WTC11 (cell line): ENCODE measurements around the gene PIK3C2G. TPM values are rescaled to one million over a fixed set of nuclear protein-coding genes. Genes with fewer than 3 reads are reported as not detected.

Experiments
- ATAC-seq: fragments of 200-7000 bp; cut with Tn5 transposase; 2 replicates; pipeline ENCODE4 v1.10.0; 2021; ENCODE audit warnings: mild to moderate bottlenecking, moderate library complexity
- CTCF ChIA-PET: fragments of 300-600 bp; sonication (Branson Sonifier 250); formaldehyde crosslinking; loops from one replicate; lab custom pipeline; 2021; ENCODE audit warnings: antibody characterized with exemption; lab: Charles Lee
- POLR2A ChIA-PET: fragments of 350-600 bp; sonication (Branson Sonifier 250); formaldehyde crosslinking; loops from one replicate; lab custom pipeline; 2021; ENCODE audit warnings: antibody characterized with exemption; lab: Charles Lee
- DNase-seq: peaks from one replicate; pipeline ENCODE4 v3.0.0; 2021; ENCODE audit warnings: low spot score
- H3K27ac Mint-ChIP-seq: 2 replicates; pipeline ENCODE4 v1.8.0; 2021; ENCODE audit warnings: mixed read lengths
- H3K27me3 Mint-ChIP-seq: 2 replicates; pipeline ENCODE4 v1.8.0; 2021; ENCODE audit warnings: low read depth, mild to moderate bottlenecking, moderate library complexity, mixed read lengths
- H3K36me3 Mint-ChIP-seq: 2 replicates; pipeline ENCODE4 v1.8.0; 2021; ENCODE audit warnings: mixed read lengths
- H3K4me1 Mint-ChIP-seq: 2 replicates; pipeline ENCODE4 v1.8.0; 2022; ENCODE audit warnings: mixed read lengths
- H3K4me3 Mint-ChIP-seq: 2 replicates; pipeline ENCODE4 v1.8.0; 2021; ENCODE audit warnings: mild to moderate bottlenecking, moderate library complexity, mixed read lengths
- H3K9me3 Mint-ChIP-seq: 2 replicates; pipeline ENCODE4 v1.8.0; 2021; ENCODE audit warnings: mixed read lengths
- CBFB ChIP-seq: sonication (generic); formaldehyde crosslinking; IDR thresholded peaks from 2 replicates; pipeline ENCODE4 v1.8.1; 2022; ENCODE audit warnings: mild to moderate bottlenecking, low read depth, missing genetic modification reagents
- CREB1 ChIP-seq: sonication (generic); formaldehyde crosslinking; IDR thresholded peaks from 2 replicates; pipeline ENCODE4 v1.8.0; 2023; ENCODE audit warnings: mild to moderate bottlenecking, missing genetic modification reagents
- IRF2 ChIP-seq: sonication (generic); formaldehyde crosslinking; IDR thresholded peaks from 2 replicates; pipeline ENCODE4 v1.8.0; 2022; ENCODE audit warnings: low read depth, missing genetic modification reagents, borderline replicate concordance
- NFATC4 ChIP-seq: fragments of 250-450 bp; sonication (Bioruptor Pico); IDR thresholded peaks from 2 replicates; pipeline ENCODE4 v1.9.0; 2021; ENCODE audit warnings: mild to moderate bottlenecking
- PRRX2 ChIP-seq: fragments of 250-450 bp; sonication (Bioruptor Pico); IDR thresholded peaks from 2 replicates; pipeline ENCODE4 v1.8.0; 2021; ENCODE audit warnings: mild to moderate bottlenecking
- RELA ChIP-seq: sonication (generic); formaldehyde crosslinking; IDR thresholded peaks from 2 replicates; pipeline ENCODE4 v1.8.1; 2022; ENCODE audit warnings: missing genetic modification reagents, mild to moderate bottlenecking, borderline replicate concordance
- SP1 ChIP-seq: sonication (generic); formaldehyde crosslinking; conservative IDR thresholded peaks from 2 replicates; pipeline ENCODE4 v1.8.1; 2022; ENCODE audit warnings: missing genetic modification reagents
- TEAD4 ChIP-seq: sonication (generic); formaldehyde crosslinking; IDR thresholded peaks from 2 replicates; pipeline ENCODE4 v1.8.0; 2022; ENCODE audit warnings: mild to moderate bottlenecking, missing genetic modification reagents
- ZNF121 ChIP-seq: sonication (generic); formaldehyde crosslinking; IDR thresholded peaks from 2 replicates; pipeline ENCODE4 v1.8.0; 2023; ENCODE audit warnings: missing genetic modification reagents
- ZNF219 ChIP-seq: sonication (generic); formaldehyde crosslinking; IDR thresholded peaks from 2 replicates; pipeline ENCODE4 v1.8.0; 2023; ENCODE audit warnings: missing genetic modification reagents, mild to moderate bottlenecking, borderline replicate concordance
- ZNF263 ChIP-seq: sonication (generic); formaldehyde crosslinking; IDR thresholded peaks from 2 replicates; pipeline ENCODE4 v1.8.1; 2022; ENCODE audit warnings: low read depth, mild to moderate bottlenecking, moderate library complexity, missing genetic modification reagents
- total RNA-seq: library from RNA; stranded (reverse); gene quantifications from 3 replicates; pipeline ENCODE4 v1.2.3, GENCODE V29; 2021
- TF ChIP-seq, protein P1 (sequence below): sonication (generic); formaldehyde crosslinking; conservative IDR thresholded peaks from 2 replicates; pipeline ENCODE4 v1.8.1; 2023; ENCODE audit warnings: mild to moderate bottlenecking, low read depth, missing genetic modification reagents, moderate library complexity
- TF ChIP-seq, protein P2 (sequence below): fragments of 250-450 bp; sonication (Bioruptor Pico); IDR thresholded peaks from 2 replicates; pipeline ENCODE4 v2.1.2; 2022; ENCODE audit warnings: mild to moderate bottlenecking, moderate library complexity
- TF ChIP-seq, protein P3 (sequence below): sonication (generic); formaldehyde crosslinking; IDR thresholded peaks from 2 replicates; pipeline ENCODE4 v1.8.1; 2023; ENCODE audit warnings: mild to moderate bottlenecking, missing genetic modification reagents
- TF ChIP-seq, protein P4 (sequence below): fragments of 250-450 bp; sonication (Bioruptor Pico); IDR thresholded peaks from 2 replicates; pipeline ENCODE4 v1.9.0; 2021; ENCODE audit warnings: moderate library complexity, mild to moderate bottlenecking, inconsistent platforms, borderline replicate concordance

The PIK3C2G gene
- total RNA-seq, 1 experiment from 2014 or later: not detected

DNA sequence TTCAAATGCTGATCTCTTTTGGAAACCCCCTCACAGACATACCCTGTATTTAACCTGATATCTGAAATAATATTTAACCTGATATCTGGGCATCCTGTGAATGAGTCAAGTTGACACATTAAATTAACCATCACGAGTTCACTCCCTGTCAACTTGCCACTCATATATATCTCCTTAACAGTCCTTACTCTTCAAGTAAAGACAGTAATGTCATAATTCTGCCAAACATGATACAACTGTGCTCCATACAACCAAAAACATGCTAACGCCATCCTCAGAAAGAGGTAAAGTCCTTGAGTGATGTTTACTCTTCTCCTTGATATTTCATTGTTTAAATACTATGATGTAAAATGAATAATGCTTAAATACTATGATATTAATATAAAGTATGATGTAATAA is 371.5 kb downstream of the PIK3C2G start (continued):
- TF ChIP-seq, protein P1, sequence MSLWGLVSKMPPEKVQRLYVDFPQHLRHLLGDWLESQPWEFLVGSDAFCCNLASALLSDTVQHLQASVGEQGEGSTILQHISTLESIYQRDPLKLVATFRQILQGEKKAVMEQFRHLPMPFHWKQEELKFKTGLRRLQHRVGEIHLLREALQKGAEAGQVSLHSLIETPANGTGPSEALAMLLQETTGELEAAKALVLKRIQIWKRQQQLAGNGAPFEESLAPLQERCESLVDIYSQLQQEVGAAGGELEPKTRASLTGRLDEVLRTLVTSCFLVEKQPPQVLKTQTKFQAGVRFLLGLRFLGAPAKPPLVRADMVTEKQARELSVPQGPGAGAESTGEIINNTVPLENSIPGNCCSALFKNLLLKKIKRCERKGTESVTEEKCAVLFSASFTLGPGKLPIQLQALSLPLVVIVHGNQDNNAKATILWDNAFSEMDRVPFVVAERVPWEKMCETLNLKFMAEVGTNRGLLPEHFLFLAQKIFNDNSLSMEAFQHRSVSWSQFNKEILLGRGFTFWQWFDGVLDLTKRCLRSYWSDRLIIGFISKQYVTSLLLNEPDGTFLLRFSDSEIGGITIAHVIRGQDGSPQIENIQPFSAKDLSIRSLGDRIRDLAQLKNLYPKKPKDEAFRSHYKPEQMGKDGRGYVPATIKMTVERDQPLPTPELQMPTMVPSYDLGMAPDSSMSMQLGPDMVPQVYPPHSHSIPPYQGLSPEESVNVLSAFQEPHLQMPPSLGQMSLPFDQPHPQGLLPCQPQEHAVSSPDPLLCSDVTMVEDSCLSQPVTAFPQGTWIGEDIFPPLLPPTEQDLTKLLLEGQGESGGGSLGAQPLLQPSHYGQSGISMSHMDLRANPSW (CRISPR knock-in tag): no peak
- TF ChIP-seq, protein P2, sequence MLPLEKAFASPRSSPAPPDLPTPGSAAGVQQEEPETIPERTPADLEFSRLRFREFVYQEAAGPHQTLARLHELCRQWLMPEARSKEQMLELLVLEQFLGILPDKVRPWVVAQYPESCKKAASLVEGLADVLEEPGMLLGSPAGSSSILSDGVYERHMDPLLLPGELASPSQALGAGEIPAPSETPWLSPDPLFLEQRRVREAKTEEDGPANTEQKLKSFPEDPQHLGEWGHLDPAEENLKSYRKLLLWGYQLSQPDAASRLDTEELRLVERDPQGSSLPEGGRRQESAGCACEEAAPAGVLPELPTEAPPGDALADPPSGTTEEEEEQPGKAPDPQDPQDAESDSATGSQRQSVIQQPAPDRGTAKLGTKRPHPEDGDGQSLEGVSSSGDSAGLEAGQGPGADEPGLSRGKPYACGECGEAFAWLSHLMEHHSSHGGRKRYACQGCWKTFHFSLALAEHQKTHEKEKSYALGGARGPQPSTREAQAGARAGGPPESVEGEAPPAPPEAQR (CRISPR knock-in tag): no peak
- no peak for TF ChIP-seq ZNF219 (CRISPR knock-in tag)
- no peak for TF ChIP-seq RELA
- TF ChIP-seq PRRX2 (CRISPR knock-in tag): no peak
- no peak for TF ChIP-seq ZNF263
- TF ChIP-seq IRF2 (CRISPR knock-in tag): no peak
- TF ChIP-seq NFATC4 (CRISPR knock-in tag): no peak
- no peak for TF ChIP-seq ZNF121 (CRISPR knock-in tag)

DNA sequence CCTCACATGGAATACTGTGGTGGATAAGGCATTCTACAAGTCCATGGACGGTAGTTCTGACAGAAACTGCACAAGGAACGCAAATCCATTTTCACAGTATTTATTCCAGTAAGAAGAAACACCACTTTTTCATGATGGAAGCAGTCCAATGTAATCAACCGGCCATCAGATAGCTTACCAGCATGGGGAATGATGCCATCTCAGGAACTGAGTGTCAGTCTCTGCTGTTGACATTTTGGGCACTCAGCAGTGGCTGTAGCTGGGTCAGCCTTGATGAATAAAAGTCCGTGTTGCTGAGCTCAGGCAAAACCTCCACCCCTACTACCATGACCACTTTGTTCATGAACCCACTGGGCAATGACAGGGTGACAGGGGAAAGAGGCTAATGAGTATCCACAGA is 373.1 kb downstream of the PIK3C2G start:
- H3K4me3 Mint-ChIP-seq: no peak overlapping the region
- DNase-seq: no peak
- H3K27me3 Mint-ChIP-seq: no peaks in the 10 kb centered on the region
- H3K27ac Mint-ChIP-seq: no peak overlapping the region
- H3K36me3 Mint-ChIP-seq: no peaks in the 10 kb centered on the region
- no peaks in the 10 kb centered on the region for H3K9me3 Mint-ChIP-seq
- no peak for TF ChIP-seq CREB1 (CRISPR knock-in tag)
- TF ChIP-seq, all 79 proteins: peak for 0
- peaks cover 4% of the 10 kb centered on the region; the same call in 1 of the 2 replicates for H3K4me1 Mint-ChIP-seq
- ChIA-PET POLR2A (no interaction called here), CTCF (no interaction called here)
- ATAC-seq: no peak

DNA sequence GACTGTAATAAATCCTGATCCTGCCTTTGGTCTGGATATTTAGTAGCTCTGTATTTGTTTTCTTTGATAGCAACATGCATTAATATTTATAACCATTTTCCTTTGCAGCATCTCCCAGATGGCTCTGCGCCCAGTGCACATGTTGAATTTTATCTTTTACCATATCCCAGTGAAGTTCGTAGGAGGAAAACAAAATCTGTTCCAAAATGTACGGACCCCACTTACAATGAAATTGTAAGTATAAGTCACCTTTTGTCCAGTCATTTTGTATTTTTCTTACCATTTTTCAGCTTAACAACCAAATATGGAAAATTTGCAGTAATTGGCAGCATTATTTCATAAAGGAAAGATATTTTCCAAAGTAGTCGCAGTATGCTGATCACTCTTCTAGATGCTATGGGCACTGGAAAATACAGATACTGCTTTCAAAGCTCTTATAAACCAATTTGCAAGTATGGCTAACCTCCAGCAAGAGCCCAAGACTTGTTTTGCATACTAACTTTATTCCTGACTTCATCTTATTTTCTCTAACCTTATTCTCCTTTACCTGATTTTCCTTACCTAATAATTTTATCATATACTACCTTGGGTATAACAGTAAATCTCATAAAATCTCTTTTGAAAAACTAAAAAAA is 379.1 kb downstream of the PIK3C2G start:
- no peak for DNase-seq
- no peaks in the 10 kb centered on the region for H3K9me3 Mint-ChIP-seq
- POLR2A ChIA-PET: no interaction called here
- TF ChIP-seq, protein P3, sequence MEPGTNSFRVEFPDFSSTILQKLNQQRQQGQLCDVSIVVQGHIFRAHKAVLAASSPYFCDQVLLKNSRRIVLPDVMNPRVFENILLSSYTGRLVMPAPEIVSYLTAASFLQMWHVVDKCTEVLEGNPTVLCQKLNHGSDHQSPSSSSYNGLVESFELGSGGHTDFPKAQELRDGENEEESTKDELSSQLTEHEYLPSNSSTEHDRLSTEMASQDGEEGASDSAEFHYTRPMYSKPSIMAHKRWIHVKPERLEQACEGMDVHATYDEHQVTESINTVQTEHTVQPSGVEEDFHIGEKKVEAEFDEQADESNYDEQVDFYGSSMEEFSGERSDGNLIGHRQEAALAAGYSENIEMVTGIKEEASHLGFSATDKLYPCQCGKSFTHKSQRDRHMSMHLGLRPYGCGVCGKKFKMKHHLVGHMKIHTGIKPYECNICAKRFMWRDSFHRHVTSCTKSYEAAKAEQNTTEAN (CRISPR knock-in tag): no peak
- no peak for TF ChIP-seq SP1 (CRISPR knock-in tag)
- TF ChIP-seq CBFB (CRISPR knock-in tag): no peak
- TF ChIP-seq, all 79 proteins: peak for 0
- no peak overlapping the region for H3K27ac Mint-ChIP-seq
- no peaks in the 10 kb centered on the region for H3K36me3 Mint-ChIP-seq
- H3K27me3 Mint-ChIP-seq: no peaks in the 10 kb centered on the region
- CTCF ChIA-PET: interaction anchor here (0.9 kb wide), 1 partner anchor 210 kb away, joined by 3 read pairs; no protein-coding TSS in a partner anchor
- no peak overlapping the region for H3K4me3 Mint-ChIP-seq
- H3K4me1 Mint-ChIP-seq: peaks cover 10% of the 10 kb centered on the region
- ATAC-seq: no peak

DNA sequence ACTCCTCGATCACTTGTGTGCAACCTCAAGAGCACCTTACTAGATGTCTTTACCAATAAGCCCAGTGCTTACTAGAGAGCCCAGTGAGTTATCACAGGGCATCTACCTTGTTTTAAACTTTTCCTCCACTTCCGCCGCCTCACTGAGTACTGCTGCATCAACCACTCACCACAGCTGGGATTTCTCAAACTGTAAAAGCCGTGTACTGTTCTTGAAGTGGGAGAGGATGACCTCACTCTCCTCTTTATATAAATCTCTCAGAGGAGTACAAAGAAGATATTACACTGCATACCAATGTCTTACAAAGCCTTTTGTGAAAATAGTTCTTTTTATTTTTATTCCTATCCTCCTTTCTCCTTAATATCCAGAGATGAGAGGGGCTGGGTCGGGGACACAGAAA is 382.4 kb downstream of the PIK3C2G start:
- Mint-ChIP-seq H3K36me3 (no peaks in the 10 kb centered on the region), H3K9me3 (no peaks in the 10 kb centered on the region)
- no peak for DNase-seq
- no peak for TF ChIP-seq TEAD4 (CRISPR knock-in tag)
- TF ChIP-seq ZNF121 (CRISPR knock-in tag): no peak
- TF ChIP-seq, protein P3 (CRISPR knock-in tag): no peak
- TF ChIP-seq, protein P4, sequence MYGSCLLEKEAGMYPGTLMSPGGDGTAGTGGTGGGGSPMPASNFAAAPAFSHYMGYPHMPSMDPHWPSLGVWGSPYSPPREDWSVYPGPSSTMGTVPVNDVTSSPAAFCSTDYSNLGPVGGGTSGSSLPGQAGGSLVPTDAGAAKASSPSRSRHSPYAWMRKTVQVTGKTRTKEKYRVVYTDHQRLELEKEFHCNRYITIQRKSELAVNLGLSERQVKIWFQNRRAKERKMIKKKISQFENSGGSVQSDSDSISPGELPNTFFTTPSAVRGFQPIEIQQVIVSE (CRISPR knock-in tag): no peak
- TF ChIP-seq, all 79 proteins: peak for 0
- ChIA-PET POLR2A (no interaction called here), CTCF (no interaction called here)
- no peaks in the 10 kb centered on the region for H3K27me3 Mint-ChIP-seq
- peaks cover 6% of the 10 kb centered on the region for H3K4me1 Mint-ChIP-seq
- no peak for ATAC-seq
- H3K4me3 Mint-ChIP-seq: no peak overlapping the region
- H3K27ac Mint-ChIP-seq: no peak overlapping the region
